CD4-positive, alpha-beta memory T cell (primary cell): ENCODE results near the gene RTKN2. TPM values are rescaled to one million over a fixed set of nuclear protein-coding genes. Genes with fewer than 3 reads are reported as not detected.

Experiments used
- polyA plus RNA-seq, 2 donors: library from polyadenylated mRNA; unstranded; fragments of 300-500 nt; fragmentation: Illumina TruSeq; gene quantifications; one replicate each; pipeline ENCODE4 v1.2.3, GENCODE V29; 2021
- total RNA-seq, 2 experiments: library from RNA; stranded (reverse); gene quantifications; one replicate each; pipeline ENCODE4 v1.2.3, GENCODE V29; 2021

Gene RTKN2
- total and polyA plus RNA-seq, 4 experiments from 2014 or later: 3.2 to 12.2 (median 8.2) TPM

Other genes with a start within 250 kb of the RTKN2 start
- 1 to 10 TPM; 3.5 to 4.9 TPM for gene ZNF365, start 105.5 kb upstream of the RTKN2 start, total RNA-seq
- 1 to 10 TPM; 4.2 to 4.9 TPM for gene ZNF365, start 105.5 kb upstream of the RTKN2 start, polyA plus RNA-seq